IPS-20b (cell line): ENCODE data around the gene HRH4.

Source experiments
- H3K27ac ChIP-seq: one replicate; pipeline ENCODE4 v1.5.1; 2013; ENCODE audit warnings: low read length
- H3K27me3 ChIP-seq: 2 replicates; pipeline ENCODE4 v1.6.1; 2013; ENCODE audit warnings: mild to moderate bottlenecking, low read length, inconsistent platforms; ENCODE audit not compliant: insufficient read depth
- H3K36me3 ChIP-seq: 2 replicates; pipeline ENCODE4 v1.6.1; 2013; ENCODE audit warnings: low read depth, mild to moderate bottlenecking, inconsistent platforms, low read length, moderate library complexity; ENCODE audit not compliant: insufficient read depth
- H3K4me1 ChIP-seq: 2 replicates; pipeline ENCODE4 v1.6.1; 2013; ENCODE audit warnings: mild to moderate bottlenecking, control low read depth, inconsistent platforms, low read length, moderate library complexity; ENCODE audit not compliant: insufficient read depth
- H3K4me3 ChIP-seq: 2 replicates; pipeline ENCODE4 v1.5.1; 2013; ENCODE audit warnings: mild to moderate bottlenecking, low read length, inconsistent platforms
- H3K9ac ChIP-seq: 2 replicates; pipeline ENCODE4 v1.6.1; 2013; ENCODE audit warnings: low read depth, mild to moderate bottlenecking, inconsistent platforms, low read length, moderate library complexity
- H3K9me3 ChIP-seq: 2 replicates; pipeline ENCODE4 v1.6.1; 2013; ENCODE audit warnings: mild to moderate bottlenecking, low read depth, low read length, inconsistent platforms; ENCODE audit not compliant: insufficient read depth

HRH4 gene

DNA sequence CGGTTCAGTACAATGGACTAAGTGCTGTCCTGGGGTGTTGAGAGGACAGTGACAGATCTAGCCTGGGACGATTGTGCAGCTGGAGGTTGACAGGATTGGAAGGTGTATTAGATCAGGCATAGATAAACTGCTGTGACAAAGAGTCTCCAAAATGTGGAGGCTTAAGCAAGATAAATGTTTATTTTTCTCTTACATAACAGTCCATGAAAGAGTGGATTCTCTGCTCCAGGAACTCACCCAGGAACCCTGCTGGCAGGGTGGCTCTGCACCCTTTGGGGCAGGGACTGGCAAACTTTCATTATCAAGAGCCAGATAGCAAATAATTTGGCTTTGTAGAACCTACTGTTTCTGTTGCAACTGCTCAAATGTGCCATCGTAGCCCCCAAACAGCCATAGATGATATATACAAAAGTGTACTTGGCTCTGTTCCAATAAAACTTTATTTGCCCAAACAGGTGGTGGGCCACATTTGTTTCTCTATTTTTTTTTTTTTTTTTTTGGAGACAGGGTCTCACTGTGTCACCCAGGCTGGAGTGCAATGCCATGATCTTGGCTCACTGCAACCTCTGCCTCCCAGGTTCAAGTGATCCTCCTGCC lies 9.7 kb downstream of the HRH4 start:
- Histone ChIP-seq H3K36me3 (no peaks in the 10 kb centered on the region), H3K27ac (no peak overlapping the region), H3K27me3 (no peaks in the 10 kb centered on the region), H3K9me3 (no peaks in the 10 kb centered on the region), H3K4me3 (no peak overlapping the region), H3K4me1 (no peaks in the 10 kb centered on the region), H3K9ac (no peak overlapping the region)

DNA sequence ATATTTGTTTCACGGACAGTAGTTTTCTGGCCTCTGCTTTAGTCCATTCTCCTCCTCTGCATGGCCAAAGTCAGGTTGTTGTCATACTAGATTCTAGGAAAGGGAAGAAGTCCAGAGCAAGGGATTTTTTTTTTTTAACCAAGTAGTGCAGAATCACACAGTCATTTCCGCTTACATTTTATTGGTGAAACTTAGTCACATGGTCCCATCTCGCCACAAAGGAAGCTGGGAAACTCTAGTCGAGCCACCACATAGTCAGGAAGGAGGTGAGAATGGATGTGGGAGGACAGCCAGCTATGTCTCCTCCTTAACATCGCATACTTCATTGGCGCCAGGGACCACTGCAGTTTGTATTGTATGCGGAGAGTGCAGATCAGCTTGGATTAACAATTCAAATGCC lies 10.4 kb downstream of the HRH4 start:
- H3K4me3 ChIP-seq: no peak overlapping the region
- no peaks in the 10 kb centered on the region for H3K9me3 ChIP-seq
- H3K4me1 ChIP-seq: no peaks in the 10 kb centered on the region
- H3K36me3 ChIP-seq: no peaks in the 10 kb centered on the region
- no peak overlapping the region for H3K27ac ChIP-seq
- H3K9ac ChIP-seq: no peak overlapping the region
- H3K27me3 ChIP-seq: no peaks in the 10 kb centered on the region

DNA sequence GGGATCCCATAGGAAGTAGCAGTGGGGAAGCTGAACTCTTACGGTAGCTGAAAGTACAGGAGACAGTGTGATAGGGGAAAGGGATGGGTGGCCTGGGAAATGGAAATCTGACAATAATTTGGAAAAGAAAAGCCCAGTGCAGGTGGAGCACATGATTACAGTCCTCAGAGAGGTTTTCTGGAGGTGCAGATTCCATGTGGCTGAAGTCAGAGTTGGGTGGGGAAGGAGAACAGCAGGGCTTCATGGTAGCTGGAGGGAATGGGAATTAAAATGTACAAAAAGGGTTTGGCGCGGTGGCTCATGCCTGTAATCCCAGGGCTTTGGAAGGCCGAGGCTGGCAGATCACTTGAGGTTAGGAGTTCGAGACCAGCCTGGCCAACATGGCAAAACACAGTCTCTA lies 12.2 kb downstream of the HRH4 start:
- Histone ChIP-seq H3K9ac (no peak overlapping the region), H3K4me1 (no peaks in the 10 kb centered on the region), H3K27ac (no peak overlapping the region), H3K36me3 (no peaks in the 10 kb centered on the region), H3K27me3 (no peaks in the 10 kb centered on the region), H3K4me3 (no peak overlapping the region), H3K9me3 (no peaks in the 10 kb centered on the region)

DNA sequence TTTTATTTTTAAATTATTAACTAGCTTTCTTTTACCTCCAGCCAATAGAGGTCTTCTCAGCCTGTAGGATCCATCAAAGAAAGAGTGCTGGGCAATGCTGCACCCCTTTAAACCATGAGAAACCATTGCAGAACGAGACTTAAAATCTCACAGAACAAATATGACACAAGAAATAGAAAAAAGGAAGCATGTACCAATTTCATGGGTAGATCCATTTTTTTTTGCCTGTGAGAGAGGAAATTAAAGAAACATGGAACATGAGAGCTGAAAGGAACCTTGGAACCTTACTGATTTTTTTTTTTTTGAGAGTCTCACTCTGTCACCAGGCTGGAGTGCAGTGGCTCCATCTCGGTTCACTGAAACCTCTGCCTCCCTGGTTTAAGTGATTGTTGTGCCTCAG lies 14.0 kb downstream of the HRH4 start:
- Histone ChIP-seq H3K36me3 (no peaks in the 10 kb centered on the region), H3K4me1 (no peaks in the 10 kb centered on the region), H3K27ac (no peak overlapping the region), H3K9ac (no peak overlapping the region), H3K4me3 (no peak overlapping the region), H3K9me3 (no peaks in the 10 kb centered on the region), H3K27me3 (no peaks in the 10 kb centered on the region)

DNA sequence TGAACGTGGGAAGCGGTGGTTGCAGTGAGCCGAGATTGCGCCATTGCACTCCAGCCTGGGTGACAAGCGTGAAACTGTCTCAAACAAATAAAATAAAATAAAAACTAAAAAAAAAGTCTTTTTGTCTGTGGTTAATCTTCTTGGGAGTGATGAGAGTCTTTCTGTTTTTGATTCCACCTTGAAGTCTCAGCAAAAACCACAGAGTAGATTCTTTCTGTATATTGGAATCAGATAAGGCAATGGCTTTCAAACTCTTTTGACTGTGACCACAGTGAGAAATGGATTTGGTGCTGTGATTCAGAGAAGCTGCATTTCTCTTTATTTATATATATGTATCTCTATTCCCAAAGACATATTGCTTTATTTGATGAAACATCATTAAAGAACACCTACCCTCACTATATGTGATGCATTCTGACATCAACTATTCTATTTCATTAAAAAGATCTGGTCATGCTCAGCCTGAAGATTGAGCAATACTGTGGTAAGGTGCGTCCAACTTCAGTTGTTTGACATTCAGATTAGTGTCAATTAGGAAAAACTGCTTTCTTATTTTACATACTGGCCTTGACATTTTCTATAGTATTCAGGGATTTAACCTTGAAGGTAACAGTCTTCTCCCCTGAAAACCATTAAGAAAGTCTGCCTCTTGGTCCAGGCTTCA lies 15.6 kb downstream of the HRH4 start:
- Histone ChIP-seq H3K36me3 (no peaks in the 10 kb centered on the region), H3K9ac (no peak overlapping the region), H3K27ac (no peak overlapping the region), H3K27me3 (no peaks in the 10 kb centered on the region), H3K9me3 (no peaks in the 10 kb centered on the region), H3K4me3 (no peak overlapping the region), H3K4me1 (no peaks in the 10 kb centered on the region)

DNA sequence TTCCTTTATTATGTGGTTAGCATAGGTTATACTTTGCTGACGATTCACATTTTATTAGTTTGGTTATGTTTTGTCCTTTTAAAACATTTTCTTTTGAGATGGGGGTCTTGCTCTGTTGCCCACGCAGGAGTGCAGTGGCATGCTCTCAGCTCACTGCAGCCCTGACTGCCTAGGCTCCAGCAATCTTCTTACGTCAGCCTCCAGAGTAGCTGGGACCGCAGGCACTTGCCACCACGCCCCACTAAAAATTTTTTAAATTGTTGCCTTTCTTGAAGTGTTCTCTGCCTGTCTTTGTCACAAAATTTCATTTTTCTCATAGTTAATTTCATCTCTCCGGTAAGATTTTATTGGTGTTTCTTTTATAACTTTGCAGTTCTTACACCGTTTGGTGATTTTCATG lies 18.9 kb downstream of the HRH4 start:
- no peaks in the 10 kb centered on the region for H3K36me3 ChIP-seq
- H3K27me3 ChIP-seq: no peaks in the 10 kb centered on the region
- no peaks in the 10 kb centered on the region for H3K9me3 ChIP-seq
- H3K9ac ChIP-seq: no peak overlapping the region
- H3K27ac ChIP-seq: no peak overlapping the region
- H3K4me3 ChIP-seq: no peak overlapping the region
- no peaks in the 10 kb centered on the region for H3K4me1 ChIP-seq

DNA sequence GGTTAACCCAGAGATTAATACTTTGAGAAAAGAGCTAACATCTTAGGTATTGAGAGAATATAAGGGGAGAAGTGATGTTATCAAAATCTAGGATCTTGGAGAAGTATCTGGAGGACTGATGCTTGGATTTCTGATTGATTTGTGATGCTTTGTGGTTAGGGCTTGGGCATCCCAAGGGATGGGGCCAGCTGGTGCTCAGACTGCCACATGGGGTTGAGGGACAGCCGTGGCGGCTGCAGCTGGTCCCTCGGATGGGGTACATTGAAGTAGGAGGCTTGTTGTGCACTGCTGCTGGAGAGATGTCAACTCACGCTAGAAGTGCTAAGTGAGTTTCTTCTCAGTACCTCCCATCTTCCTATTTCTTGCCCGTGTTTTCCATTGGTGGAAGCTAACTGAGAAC lies 22.4 kb downstream of the HRH4 start:
- H3K27me3 ChIP-seq: no peaks in the 10 kb centered on the region
- H3K36me3 ChIP-seq: no peaks in the 10 kb centered on the region
- no peaks in the 10 kb centered on the region for H3K9me3 ChIP-seq
- no peak overlapping the region for H3K27ac ChIP-seq
- H3K4me1 ChIP-seq: no peaks in the 10 kb centered on the region
- H3K4me3 ChIP-seq: no peak overlapping the region
- no peak overlapping the region for H3K9ac ChIP-seq

DNA sequence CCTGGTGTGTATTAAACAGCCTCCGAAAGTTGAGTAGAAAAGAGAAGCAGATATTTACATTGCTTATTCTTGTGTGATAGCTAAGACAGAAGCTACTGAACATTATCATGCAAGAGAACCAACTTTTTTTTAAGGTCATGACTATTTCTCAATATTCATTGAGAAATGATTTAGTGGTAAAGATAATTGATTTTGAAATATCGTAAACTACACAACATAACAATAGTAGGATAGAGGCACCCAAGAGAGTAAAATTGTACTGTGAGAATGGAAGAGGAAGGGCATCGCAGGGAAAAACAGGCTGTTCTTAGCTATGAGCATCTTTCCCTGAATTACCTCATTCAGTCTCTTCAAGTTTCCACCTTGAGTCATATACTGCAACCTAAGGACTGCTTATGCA lies 25.2 kb downstream of the HRH4 start:
- Histone ChIP-seq H3K4me1 (no peaks in the 10 kb centered on the region), H3K27me3 (no peaks in the 10 kb centered on the region), H3K9me3 (no peaks in the 10 kb centered on the region), H3K4me3 (no peak overlapping the region), H3K27ac (no peak overlapping the region), H3K36me3 (no peaks in the 10 kb centered on the region), H3K9ac (no peak overlapping the region)

- Histone ChIP-seq H3K27ac (no peak overlapping the region), H3K4me3 (no peak overlapping the region), H3K27me3 (no peaks in the 10 kb centered on the region), H3K36me3 (no peaks in the 10 kb centered on the region), H3K9me3 (no peaks in the 10 kb centered on the region), H3K9ac (no peak overlapping the region), H3K4me1 (no peaks in the 10 kb centered on the region)
These were observed 26.2 kb downstream of the HRH4 start for GRCh38 chr18:24486684-24487083.

DNA sequence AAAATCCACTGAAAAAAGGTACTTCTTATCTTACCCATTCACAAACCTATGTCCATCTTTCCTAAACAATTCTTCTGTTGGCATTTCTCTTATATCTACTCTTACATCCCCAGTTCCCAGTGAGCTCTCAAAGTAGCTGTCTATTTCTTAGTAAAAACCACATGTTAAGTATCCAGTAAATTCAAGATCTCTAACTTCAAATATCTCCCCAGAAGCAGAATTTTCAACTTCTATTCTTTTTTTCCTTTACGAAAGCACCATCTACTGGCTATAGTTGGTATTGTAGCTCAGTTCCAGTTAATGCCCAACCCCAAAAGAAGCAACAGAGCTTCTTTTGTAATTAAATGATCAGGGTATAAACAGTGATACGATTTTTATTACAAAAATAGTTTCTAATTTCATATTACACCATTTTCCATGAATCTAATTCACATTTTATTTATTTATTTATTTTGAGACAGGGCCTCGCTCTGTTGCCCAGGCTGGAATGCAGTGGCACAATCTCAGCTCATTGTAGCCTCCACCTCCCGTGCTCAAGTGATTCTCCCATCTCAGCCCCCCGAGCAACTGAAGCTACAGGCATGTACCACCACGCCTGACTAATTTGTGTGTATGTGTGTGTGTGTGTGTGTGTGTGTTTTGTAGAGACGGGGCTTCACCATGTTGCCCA lies 28.5 kb downstream of the HRH4 start:
- Histone ChIP-seq H3K9ac (no peak overlapping the region), H3K4me1 (no peaks in the 10 kb centered on the region), H3K36me3 (no peaks in the 10 kb centered on the region), H3K27me3 (no peaks in the 10 kb centered on the region), H3K9me3 (no peaks in the 10 kb centered on the region), H3K4me3 (no peak overlapping the region), H3K27ac (no peak overlapping the region)

GRCh38 chr18:24490539-24490938 lies 30.1 kb downstream of the HRH4 start:
- Histone ChIP-seq H3K9ac (no peak overlapping the region), H3K27ac (no peak overlapping the region), H3K36me3 (no peaks in the 10 kb centered on the region), H3K4me1 (no peaks in the 10 kb centered on the region), H3K4me3 (no peak overlapping the region), H3K27me3 (no peaks in the 10 kb centered on the region), H3K9me3 (no peaks in the 10 kb centered on the region)
